ENCODE results near the gene EPS15.

- TF ChIP-seq CTCF (IDR thresholded peaks at IDR 0.05): no peak
- peak in 1 of 2 donors; percentile 26 for TF ChIP-seq POLR2A (IDR thresholded peaks at IDR 0.05)
Measured at GRCh38 chr1:51331206-51332100, 187.6 kb downstream of the EPS15 start.

All from adrenal gland (tissue), 5 donors.